GM21367 (cell line): ENCODE results near the gene KBTBD4.
"Not testable (repeated sequence)": the region's sequence is repeated elsewhere in the genome, so short reads cannot be mapped to it uniquely, and the experiment has no call there.

Experiments used
- ATAC-seq: cut with Tn5 transposase; IDR thresholded peaks from one replicate; pipeline ENCODE4 v1.9.1; 2021; ENCODE audit not compliant: unreplicated experiment

KBTBD4 gene

GRCh38 chr11:47562393-47562792 lies 16.4 kb downstream of the KBTBD4 start:
- not testable (repeated sequence) for ATAC-seq

DNA sequence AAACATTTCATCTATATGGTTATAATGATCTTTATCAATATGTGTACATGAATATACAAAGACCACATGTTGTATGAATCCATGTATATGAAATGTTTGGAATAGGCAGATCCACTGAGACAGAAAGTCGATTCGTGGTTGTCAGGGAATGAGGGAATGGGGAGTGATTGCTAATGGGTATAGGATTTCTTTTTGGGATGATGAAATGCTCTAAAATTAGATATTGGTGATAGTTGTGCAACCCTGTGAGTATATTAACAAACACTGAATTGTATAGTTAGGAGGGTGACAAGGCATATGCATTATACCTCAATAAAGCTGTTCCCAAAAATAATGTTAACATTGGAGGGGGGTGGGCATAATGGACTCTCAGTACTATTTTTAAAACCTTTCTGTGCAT lies 18.3 kb downstream of the KBTBD4 start:
- no peak for ATAC-seq

DNA sequence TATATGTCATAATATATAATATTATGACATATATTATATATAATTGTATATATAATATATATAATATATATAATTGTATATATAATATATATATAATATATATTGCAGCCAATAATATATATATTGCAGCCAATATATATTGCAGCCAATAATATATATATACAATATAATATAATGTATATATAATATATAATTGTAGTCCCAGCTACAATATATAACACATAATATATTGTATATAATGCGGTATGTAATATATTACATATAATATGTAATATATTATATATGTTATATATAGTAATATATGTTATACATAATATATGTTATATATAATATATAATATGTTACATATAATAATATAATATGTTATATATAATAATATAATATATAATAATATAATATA lies 20.1 kb downstream of the KBTBD4 start:
- ATAC-seq = no peak

GRCh38 chr11:47557004-47557403 lies 21.8 kb downstream of the KBTBD4 start:
- ATAC-seq = not testable (repeated sequence)

- ATAC-seq = peak; percentile 10
These were observed 25.4 kb downstream of the KBTBD4 start for GRCh38 chr11:47553406-47553743.

DNA sequence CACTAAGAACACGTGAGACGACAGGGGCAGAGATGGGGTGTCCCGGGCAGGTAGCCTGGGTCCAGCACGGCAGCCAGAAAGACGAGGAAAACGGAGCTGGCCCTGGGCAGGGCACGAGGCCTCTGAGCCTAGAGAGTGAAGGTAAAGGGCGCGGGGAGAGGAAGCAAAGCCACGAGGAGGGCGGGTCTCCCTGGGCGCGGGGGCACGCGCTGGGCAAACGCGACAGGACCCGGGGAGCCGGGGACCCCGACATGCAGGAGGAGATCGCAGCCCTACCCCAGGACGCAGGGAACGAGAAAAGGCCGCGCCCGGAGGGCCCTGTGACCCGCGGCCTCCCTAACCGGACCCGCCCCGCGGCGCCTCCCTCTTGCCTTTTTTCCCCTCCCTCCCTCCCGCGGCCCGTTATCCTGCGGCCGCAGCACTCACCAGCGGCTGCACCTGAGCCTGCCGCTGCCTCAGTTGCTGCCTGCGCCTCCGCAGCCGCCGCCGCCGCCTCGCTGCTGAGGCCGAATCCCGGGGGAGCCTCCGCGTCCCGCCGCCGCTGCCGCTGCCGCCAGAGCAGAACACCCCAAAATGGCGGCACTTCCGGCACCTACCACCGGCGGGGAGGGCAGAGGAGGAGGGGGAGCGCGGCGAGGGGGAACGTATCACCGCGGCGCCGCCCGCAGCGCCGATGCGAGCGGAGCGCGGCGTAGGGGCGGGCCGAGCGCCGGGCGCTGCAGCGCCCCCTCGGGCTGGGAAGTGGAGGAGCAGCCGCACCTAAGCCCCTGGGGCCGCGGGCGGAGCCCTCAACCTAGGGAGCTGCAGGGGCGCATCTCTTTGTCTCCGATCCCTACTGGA lies 26.0 kb downstream of the KBTBD4 start, which contains the start of gene CELF1:
TSS of gene CELF1 (minus strand) at position 567 of the 840 bp plus-strand sequence. CDS start 53,609 bp downstream, outside the sequence.
- ATAC-seq = peak; percentile 91

DNA sequence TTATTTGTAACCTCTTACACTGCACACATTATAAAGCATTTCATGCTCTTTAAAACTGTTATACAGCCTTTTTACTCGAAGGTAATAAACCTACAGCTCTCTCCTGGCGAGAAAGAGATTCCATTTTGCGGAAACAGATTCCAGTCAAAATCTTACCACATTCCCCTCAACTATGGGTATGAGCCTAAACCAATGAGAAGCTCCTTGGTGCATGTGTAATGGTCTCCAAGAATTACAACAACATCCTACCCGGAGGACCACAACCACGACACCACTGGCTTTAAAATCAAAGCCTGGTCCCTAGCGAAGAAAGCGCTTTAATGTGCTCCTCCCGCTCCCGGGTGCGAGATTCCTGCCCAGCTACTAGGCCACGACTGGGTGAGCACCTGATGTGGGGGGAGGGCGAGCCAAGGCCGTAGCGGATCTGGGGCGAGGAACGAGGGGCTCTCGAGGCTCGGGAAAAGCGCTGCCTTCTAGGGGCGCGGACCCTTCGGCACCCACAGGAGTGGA lies 26.7 kb downstream of the KBTBD4 start:
- ATAC-seq = peak; percentile 9

DNA sequence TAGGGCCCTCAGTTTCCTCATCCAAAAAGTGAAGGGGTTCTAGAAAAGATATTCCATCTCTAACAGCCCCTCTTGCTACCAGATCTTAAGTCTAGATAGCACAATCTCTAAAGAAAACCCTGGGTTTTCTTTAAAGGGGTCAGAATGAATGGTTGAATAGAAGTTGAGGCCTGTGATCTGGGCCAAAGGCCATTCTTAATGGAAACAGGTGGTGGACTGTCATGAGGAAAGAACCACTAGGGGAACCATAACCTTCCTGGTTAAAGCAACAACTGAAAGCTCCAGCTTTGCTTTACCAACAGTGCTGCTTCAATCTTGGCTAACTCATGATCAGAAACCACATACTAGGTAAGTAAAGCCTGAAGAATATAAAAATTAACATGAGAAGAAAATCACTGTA lies 27.7 kb downstream of the KBTBD4 start:
- ATAC-seq = no peak

DNA sequence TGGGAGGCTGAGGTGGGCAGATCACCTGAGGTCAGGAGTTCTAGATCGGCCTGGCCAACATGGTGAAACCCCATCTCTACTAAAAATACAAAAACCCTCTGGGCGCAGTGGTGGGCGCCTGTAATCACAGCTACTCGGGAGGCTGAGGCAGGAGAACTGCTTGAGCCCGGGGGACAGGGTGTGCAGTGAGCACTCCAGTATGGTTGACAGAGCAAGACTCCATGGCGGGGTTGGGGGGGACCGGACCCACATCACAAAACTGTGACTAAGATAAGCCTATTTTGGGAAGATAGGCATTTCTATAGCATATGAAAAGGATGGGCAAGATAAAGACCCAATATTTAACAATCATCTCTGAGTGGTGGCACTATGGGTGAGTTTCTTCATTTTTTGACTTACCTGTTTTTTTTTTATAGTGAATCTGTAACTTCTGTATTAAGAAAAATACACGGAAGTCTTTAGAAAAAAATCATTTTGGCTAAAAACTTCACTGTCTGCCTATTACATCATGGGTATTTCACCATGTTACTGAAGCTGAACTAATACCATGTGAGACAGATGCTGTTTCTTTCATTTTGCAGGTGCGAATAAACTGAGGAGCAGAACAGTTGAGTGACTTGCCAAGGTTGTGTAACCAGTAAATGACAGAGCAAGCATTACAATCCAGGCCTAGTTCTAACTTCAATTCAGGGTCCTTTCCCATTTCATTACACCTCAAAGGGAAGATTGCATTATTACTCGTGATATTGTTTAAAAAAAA lies 28.3 kb downstream of the KBTBD4 start:
- no peak for ATAC-seq

GRCh38 chr11:47546274-47546673 lies 32.5 kb downstream of the KBTBD4 start:
- not testable (repeated sequence) for ATAC-seq

- ATAC-seq = no peak
These were observed 33.5 kb downstream of the KBTBD4 start for GRCh38 chr11:47545298-47545697.

DNA sequence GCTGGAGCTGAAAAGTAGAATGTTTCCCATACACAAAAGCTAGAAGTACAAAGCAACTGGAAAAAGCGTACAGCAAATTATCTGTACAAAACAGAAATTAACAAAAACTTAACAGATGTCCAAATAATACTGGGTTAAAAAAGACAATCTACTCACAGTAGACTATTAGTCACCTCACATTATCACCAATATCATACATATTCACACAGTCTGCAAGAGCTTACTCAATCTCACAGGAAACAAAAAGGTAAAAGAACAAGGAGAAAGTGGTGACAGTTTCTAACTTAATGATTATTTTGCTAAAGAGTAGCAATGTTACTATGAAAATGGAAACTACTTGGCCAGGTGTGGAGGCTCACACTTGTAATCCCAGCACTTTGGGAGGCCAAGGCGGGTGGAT lies 37.7 kb downstream of the KBTBD4 start:
- ATAC-seq = no peak

- no peak for ATAC-seq
These were observed 39.1 kb downstream of the KBTBD4 start for GRCh38 chr11:47539681-47540039.

DNA sequence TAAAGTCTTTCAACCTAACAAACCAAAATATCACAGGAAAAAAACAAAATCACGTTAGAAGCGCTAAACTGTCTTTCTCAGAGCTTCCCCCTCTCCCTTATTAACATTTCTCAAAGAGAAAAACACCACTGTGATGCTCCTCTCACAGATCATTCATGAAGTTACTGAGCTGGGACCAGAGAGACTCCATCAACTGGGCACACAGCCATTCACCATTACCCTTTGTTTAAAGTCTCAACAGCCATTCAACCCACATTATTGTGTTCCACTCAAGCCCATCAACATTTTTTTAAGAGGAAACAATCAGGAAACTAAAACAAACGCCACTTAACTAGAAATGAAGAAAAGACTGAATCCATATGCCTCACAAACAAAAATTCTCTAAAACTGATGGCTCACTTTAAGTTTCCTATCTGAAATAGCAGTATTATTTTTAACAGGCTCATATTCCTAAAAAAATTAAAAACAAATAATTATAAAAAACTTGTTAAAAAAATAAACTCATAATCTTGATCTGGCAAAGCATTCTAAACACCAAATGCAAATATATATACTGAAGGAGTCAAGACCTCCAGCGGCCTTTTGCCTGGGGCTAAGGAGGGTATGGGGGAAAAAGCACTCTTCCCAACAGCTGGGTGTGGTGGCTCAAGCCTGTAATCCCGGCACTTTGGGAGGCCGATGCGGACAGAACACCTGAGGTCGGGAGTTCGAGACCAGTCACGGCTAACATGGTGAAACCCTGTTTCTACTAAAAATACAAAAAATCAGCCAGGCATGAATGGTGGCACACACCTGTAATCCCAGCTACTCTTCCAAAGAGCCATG lies 39.8 kb downstream of the KBTBD4 start:
- no peak for ATAC-seq

DNA sequence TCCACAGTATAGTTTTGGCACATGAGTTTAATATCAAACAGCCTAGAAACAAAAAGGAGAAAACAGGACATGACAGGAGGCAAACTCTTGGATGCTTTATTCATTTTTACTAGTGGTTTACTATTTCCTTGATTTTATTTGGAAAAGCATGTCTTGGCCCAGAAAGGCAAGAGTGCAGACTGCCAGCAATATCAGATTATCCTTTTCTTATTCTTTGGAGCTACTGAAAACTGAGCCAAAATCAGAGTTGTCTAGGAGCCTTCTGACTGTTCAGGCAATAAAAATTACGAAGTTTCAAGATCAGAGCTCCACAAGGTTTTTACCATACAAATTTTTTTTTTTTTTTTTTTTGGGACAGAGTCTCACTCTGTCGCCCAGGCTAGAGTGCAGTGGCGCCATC lies 41.9 kb downstream of the KBTBD4 start:
- ATAC-seq = no peak

DNA sequence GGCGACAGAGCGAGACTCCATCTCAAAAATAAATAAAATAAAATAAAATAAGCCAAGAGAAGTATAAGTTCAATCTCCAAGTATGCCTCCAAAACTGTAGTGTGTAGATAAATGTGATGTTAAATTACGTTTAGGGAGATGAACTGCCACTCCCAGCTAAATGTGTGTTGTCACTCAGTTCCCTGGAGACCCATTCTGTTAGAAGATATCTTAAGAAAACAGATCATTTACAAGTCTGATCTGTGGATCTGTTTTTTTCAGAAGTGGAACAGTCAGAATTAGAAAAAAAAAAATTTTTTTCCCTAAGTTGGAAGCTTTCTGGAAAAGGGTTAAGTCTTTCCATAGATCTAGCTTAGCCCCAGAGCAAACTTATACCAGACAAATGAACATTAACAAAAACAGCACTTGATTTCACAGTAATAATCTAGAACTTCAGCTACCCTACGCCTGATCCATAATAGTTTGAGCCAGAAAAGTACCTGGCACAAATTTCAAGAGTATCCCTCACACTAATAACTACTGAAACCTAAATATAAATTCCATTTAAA lies 44.0 kb downstream of the KBTBD4 start:
- no peak for ATAC-seq

- no peak for ATAC-seq
These were observed 45.0 kb downstream of the KBTBD4 start for GRCh38 chr11:47533690-47534151.

DNA sequence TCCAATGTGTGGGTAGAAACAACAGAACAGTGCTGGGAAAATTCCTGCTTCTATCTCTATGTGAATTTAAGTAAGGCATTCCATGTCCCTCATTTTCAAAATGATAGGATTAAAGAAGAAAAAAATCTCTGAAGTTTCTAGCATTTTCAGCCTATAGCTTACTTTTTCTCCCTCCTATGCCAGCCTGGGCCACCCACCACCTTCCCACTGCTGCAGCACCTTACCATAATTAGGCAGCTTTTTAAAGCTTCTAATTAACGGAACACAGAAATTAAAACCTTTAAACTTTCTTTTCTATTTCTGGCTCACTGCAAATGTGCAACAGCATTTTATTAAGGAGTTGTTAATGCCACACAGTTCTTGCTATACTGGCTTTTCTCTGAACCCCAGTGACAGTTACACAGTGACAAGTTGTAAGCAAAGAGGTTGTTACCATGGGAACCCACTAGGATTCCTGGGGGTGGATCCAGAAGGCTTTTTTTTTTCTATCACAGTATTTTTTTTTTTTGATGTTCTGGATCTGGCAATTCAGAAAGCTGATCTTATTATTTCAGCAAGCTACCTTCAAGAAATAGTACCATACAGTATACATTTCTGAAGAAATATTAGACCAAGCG lies 46.1 kb downstream of the KBTBD4 start:
- ATAC-seq = no peak

GRCh38 chr11:47531666-47532065 lies 47.1 kb downstream of the KBTBD4 start:
- no peak for ATAC-seq

DNA sequence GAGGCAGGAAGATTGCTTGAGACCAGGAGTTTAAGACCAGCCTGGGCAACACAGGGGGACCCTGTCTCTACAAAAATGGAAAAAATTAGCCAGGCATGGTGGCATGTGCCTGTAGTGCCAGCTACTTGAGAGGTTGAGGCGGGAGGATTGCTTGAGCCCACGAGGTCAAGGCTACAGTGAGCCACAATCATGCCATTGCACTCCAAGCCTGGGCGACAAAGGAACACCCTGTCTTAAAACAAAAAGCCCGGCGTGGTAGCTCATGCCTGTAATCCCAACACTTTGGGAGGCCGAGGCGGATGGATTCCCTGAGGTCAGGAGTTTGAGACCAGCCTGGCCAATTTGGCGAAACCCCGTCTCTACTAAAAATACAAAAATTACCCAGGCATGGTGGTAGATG lies 48.0 kb downstream of the KBTBD4 start:
- ATAC-seq = not testable (repeated sequence)
